D721Med (cell line): Measurements from ENCODE around the gene GREM2.

ENCODE experiments used
- DNase-seq: peaks from one replicate; pipeline ENCODE4 v3.0.0; 2011; ENCODE audit warnings: low spot score; ENCODE audit not compliant: insufficient read length
- FAIRE-seq: peaks from 2 replicates; lab custom pipeline; 2011; peaks lifted over from hg19 to GRCh38; lab: Jason Lieb, UNC
- TF ChIP-seq, protein P1 (sequence below): IDR thresholded peaks from 2 replicates; pipeline ENCODE4 v1.5.1; 2012; ENCODE audit warnings: mild to moderate bottlenecking, control low read depth; ENCODE audit not compliant: insufficient read depth; ENCODE audit errors: missing control alignments

GREM2 gene

DNA sequence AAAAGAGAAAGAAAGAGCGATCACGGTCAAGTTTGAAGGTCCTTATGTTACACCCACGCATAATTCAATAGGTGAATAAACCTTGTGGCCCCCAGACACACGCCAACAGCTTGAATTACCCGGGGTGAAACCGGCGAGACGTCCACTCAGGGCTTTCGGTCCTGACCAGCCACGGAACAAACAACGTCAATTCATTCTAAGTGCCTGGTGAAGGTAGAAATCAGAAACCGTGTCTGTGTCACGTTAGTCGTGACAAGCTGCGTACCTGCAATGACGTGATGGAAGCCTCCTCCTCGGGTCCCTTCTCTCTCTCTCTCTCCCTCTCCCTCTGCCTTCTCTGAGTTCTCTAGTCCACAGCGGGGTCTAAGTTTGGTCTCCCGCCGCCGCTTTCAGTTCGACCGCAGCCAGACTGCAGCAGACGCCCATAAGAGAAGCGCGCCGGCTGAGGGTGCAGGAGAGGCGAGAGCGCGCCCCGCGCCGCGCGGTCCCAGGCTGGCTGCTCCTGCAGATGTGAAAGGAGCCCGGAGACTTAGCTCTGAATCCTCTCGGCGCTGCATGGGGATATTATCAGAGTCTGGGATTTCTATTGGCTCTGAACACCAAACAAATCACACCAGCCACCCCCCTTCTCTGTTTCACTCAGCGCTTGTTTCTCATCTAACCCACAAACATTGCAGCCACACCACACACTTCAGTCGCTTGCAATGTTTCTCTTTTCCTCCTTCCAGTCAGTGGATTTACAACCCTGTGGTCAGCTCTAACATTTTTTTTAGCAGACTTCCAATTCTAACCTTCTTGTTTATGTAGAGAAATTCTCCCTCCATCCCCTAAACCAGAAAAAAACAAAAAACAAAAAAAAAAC is at the start of gene GREM2:
Gene GREM2, minus strand, starts transcription at position 537 of the 862 bp plus-strand sequence. CDS start 118,680 bp downstream, outside the sequence.
- DNase-seq: peak; percentile 36
- no peak for FAIRE-seq
- TF ChIP-seq, protein P1, sequence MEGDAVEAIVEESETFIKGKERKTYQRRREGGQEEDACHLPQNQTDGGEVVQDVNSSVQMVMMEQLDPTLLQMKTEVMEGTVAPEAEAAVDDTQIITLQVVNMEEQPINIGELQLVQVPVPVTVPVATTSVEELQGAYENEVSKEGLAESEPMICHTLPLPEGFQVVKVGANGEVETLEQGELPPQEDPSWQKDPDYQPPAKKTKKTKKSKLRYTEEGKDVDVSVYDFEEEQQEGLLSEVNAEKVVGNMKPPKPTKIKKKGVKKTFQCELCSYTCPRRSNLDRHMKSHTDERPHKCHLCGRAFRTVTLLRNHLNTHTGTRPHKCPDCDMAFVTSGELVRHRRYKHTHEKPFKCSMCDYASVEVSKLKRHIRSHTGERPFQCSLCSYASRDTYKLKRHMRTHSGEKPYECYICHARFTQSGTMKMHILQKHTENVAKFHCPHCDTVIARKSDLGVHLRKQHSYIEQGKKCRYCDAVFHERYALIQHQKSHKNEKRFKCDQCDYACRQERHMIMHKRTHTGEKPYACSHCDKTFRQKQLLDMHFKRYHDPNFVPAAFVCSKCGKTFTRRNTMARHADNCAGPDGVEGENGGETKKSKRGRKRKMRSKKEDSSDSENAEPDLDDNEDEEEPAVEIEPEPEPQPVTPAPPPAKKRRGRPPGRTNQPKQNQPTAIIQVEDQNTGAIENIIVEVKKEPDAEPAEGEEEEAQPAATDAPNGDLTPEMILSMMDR: no peak

- FAIRE-seq: no peak
- TF ChIP-seq, protein P1: no peak
- no peak for DNase-seq
Observed at GRCh38 chr1:240658312-240658960, 46.5 kb upstream of the GREM2 start.

DNA sequence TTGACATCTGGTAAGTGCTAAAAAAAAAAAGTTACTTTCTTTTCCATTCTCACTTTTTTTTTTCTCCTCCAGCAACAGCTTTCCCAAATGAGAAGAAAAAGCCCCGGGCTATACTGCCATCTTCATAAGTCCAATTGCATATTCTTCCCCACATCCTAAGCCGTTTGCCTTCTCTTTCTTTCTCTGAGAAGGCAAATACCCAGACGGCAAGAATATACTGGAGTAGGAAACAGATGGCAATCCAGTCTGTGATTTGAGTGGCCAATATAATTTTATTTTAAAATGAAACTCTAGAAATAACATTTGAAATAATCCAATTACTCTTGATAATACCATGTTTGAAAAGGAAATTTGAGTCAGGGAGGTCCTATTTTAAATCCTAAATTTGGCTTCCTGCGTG is 44.6 kb upstream of the GREM2 start:
- FAIRE-seq (no peak), DNase-seq (no peak)
- TF ChIP-seq, protein P1: no peak

DNA sequence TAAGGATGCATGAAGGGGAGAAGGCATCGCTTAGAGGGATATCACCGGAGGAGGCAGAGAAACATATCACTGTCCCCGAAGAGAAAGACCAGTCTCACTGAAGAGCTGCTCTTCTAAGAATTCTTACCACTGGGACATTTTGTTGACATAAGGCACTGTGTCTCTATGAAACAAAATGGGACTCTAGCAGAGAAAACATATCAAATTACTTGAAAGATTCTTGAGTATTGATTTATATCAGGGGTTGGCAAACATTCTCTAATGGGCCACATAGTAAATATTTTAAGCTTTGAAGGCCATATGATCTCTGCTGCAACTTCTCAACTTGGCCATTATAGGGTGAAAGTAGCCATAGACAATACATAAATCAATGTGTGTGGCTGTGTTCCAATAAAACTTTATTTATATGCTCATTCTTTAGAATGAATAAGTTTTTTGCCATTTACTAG is 41.0 kb upstream of the GREM2 start:
- DNase-seq (no peak), FAIRE-seq (no peak)
- TF ChIP-seq, protein P1: no peak

DNA sequence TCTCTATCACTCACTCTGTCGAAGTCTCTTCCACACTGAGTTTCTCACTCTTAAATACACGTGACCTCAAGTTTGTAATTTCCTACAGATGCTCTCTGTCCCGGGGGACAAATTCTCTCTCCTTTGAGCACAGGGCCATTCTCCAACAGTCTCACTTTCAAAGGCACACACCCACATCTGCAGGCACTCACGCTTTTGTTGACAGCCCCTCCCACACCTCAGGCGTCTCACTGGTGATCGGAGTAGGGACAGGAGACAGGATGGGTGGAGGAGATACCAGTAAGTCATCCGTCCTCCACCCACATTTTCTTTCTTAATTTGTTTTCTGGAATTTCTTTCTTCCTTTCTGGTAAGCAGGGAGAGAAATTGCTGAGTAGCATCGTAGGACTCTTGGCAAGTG is 40.6 kb upstream of the GREM2 start:
- DNase-seq (no peak), FAIRE-seq (no peak)
- TF ChIP-seq, protein P1: no peak

DNA sequence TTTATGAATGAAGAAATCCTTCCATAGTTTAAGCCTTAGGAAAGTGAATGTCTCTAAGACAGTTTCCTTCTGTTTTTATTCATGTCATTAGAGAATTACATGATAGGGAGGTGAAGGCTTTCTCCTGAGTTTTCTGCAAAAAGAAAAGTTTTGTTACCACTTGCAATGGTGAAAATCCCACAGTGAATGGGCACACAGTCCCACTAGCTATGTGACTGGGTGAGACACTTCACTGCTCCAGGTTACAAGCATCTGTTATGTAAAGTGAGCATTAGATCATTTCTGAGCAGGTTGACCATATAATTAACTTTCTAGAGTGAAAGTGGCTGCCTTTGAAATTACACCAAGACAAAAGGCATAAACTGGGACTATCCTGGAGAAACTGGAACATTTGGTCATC is 38.9 kb upstream of the GREM2 start:
- FAIRE-seq: no peak
- TF ChIP-seq, protein P1: no peak

More for the DNA sequence above, 38.9 kb upstream of the GREM2 start:
- no peak for DNase-seq
